HepG2 (cell line): ENCODE data around the gene FRMD8. TPM values are rescaled to one million over a fixed set of nuclear protein-coding genes. Genes with fewer than 3 reads are reported as not detected.
A peak's percentile ranks its signal among the peaks of the same experiment; 100 is the strongest.

Experiments used
- BRD4 ChIP-seq: sonication (generic); formaldehyde crosslinking; IDR thresholded peaks from 2 replicates; pipeline ENCODE4 v1.4.0; 2020; ENCODE audit warnings: missing genetic modification reagents
- DZIP1 ChIP-seq: sonication (generic); formaldehyde crosslinking; IDR thresholded peaks from 2 replicates; pipeline ENCODE4 v1.5.0; 2020; ENCODE audit warnings: mild to moderate bottlenecking, missing genetic modification reagents
- HOMEZ ChIP-seq: IDR thresholded peaks from 2 replicates; pipeline ENCODE4 v1.6.1; 2016; ENCODE audit warnings: low read depth
- JARID2 ChIP-seq: sonication (generic); formaldehyde crosslinking; IDR thresholded peaks from 2 replicates; pipeline ENCODE4 v1.8.1; 2023; ENCODE audit warnings: missing genetic modification reagents, inconsistent platforms; ENCODE audit not compliant: insufficient replicate concordance
- JUN ChIP-seq: sonication (generic); formaldehyde crosslinking; IDR thresholded peaks from 2 replicates; pipeline ENCODE4 v1.4.0; 2020; ENCODE audit warnings: mild to moderate bottlenecking, missing genetic modification reagents
- MEIS2 ChIP-seq: sonication (generic); formaldehyde crosslinking; IDR thresholded peaks from 2 replicates; pipeline ENCODE4 v1.9.0; 2021; ENCODE audit warnings: mild to moderate bottlenecking, missing genetic modification reagents
- POLR2AphosphoS5 ChIP-seq: IDR thresholded peaks from 2 replicates; pipeline ENCODE4 v1.6.1; 2012; ENCODE audit warnings: low read depth, low read length
- YEATS2 ChIP-seq: sonication (generic); formaldehyde crosslinking; IDR thresholded peaks from 2 replicates; pipeline ENCODE4 v1.4.0; 2020; ENCODE audit warnings: missing genetic modification reagents, borderline replicate concordance
- YEATS4 ChIP-seq: sonication (generic); formaldehyde crosslinking; IDR thresholded peaks from 2 replicates; pipeline ENCODE4 v1.4.0; 2020; ENCODE audit warnings: missing genetic modification reagents, borderline replicate concordance
- ZNF615 ChIP-seq: sonication (generic); formaldehyde crosslinking; IDR thresholded peaks from 2 replicates; pipeline ENCODE4 v1.5.0; 2020; ENCODE audit warnings: mild to moderate bottlenecking, missing genetic modification reagents, borderline replicate concordance
- polyA plus RNA-seq, 8 experiments: library from polyadenylated mRNA; depleted of rRNA in 3 of 8; stranded (reverse) in 7 of 8; unstranded in 1 of 8; fragments of >200 nt; fragmentation: Illumina TruSeq in 4 of 8; extraction: Trizol in 4 of 8; gene quantifications; 2 replicates each; pipeline versions ENCODE4 v1.2.1 to v1.2.3, GENCODE V29; 2011 to 2016; ENCODE audit warnings: low read depth in 4 of 8, missing spikeins in 1 of 8, mixed read lengths in 1 of 8; ENCODE audit not compliant: insufficient read depth in 1 of 8
- total RNA-seq, 5 experiments: library from RNA; depleted of rRNA; stranded (reverse); fragments of >200 nt; fragmentation: Illumina TruSeq; extraction: Trizol; gene quantifications; 2 replicates each; pipeline ENCODE4 v1.2.3, GENCODE V29; 2016; ENCODE audit warnings: low read depth in 1 of 5

FRMD8 gene
- total and polyA plus RNA-seq, 2 of the 13 experiments (the other 11 are each of a cell fraction or from before 2014, with no cell fraction given) = 5.8 to 20.6 TPM

GRCh38 chr11:65438257-65439151, 52.1 kb downstream of the FRMD8 start (continued):
- TF ChIP-seq DZIP1 (CRISPR knock-in tag) = no peak
- no peak for TF ChIP-seq HOMEZ (CRISPR knock-in tag)
- no peak for TF ChIP-seq YEATS4
- no peak for TF ChIP-seq MEIS2
- no peak for TF ChIP-seq JARID2 (CRISPR knock-in tag)
- TF ChIP-seq POLR2AphosphoS5 = peak; percentile 26; the same call in 1 of the 2 replicates
- TF ChIP-seq JUN (CRISPR knock-in tag) = no peak
- TF ChIP-seq YEATS2 = no peak
- no peak for TF ChIP-seq BRD4
- TF ChIP-seq ZNF615 (CRISPR knock-in tag) = no peak
